HK-2 (cell line): Measurements from ENCODE around the gene SRSF2.
"Not testable (repeated sequence)": the region's sequence is repeated elsewhere in the genome, so short reads cannot be mapped to it uniquely, and the experiment has no call there.

Experiments used
- DNase-seq: peaks from one replicate; pipeline ENCODE4 v3.0.0-alpha.2; 2018; ENCODE audit not compliant: unreplicated experiment

The SRSF2 gene

DNA sequence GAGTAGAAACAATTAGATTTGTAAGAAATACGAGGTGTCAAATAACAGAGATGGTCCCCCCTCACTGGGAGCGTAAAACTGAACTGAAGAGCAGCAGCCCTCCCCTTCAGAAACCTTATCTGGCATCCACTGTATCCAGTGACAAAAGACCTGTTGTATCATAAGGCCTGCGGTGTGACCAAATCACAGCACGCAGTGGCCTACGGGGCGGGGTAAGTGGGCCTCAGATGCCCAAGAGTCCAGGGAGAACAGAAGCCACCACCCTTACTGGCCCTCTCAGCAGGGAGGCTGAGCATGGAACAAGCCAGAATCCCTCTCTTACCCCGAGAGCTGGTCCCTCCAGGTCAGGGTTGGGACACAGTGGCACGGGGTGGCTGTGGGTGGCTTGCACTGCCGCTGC is 16.2 kb downstream of the SRSF2 start:
- no peak for DNase-seq

GRCh38 chr17:76720211-76720610 is 16.9 kb downstream of the SRSF2 start:
- DNase-seq: no peak

DNA sequence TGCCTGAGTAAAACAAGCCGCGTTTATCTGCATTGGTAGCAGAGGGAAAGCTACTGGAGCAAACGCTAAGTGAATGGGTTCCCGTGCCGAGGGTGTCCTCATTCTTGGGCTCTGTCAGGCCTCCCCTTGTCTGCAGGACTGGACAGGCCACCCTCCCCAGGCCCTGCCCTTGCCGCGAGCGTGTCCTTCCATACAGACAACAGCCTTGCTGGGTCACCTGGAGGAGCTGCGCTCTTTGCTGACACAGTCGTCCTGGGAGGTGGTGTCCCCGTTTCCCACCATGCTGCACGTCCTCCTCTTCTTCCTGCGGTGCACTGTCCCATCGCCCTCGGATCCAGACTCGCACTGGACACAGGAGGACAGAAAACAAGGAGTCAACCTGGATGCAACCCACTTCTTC is 18.6 kb downstream of the SRSF2 start:
- DNase-seq: no peak

DNA sequence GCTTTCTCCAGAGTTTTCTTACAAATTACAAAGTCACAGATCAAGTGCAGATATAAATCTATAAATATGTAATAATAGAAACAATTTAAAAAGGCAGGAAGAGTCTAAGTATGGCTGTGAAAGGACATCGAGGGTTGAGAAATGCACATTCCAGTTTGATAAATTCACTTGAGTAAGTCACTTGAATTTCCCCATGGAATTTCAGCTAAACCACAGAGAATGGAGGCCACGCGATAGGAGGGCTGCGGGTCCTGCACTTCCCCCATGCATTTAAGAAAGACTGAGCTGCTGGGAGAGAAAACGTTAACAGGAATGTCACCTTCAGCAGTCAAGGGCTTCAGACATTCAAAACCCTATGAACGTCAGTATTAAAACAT is 20.3 kb downstream of the SRSF2 start:
- DNase-seq: peak; percentile 69

- peak; percentile 85 for DNase-seq
Observed at GRCh38 chr17:76716146-76716838, 20.8 kb downstream of the SRSF2 start.

- no peak for DNase-seq
Observed at GRCh38 chr17:76715496-76715830, 21.7 kb downstream of the SRSF2 start.

DNA sequence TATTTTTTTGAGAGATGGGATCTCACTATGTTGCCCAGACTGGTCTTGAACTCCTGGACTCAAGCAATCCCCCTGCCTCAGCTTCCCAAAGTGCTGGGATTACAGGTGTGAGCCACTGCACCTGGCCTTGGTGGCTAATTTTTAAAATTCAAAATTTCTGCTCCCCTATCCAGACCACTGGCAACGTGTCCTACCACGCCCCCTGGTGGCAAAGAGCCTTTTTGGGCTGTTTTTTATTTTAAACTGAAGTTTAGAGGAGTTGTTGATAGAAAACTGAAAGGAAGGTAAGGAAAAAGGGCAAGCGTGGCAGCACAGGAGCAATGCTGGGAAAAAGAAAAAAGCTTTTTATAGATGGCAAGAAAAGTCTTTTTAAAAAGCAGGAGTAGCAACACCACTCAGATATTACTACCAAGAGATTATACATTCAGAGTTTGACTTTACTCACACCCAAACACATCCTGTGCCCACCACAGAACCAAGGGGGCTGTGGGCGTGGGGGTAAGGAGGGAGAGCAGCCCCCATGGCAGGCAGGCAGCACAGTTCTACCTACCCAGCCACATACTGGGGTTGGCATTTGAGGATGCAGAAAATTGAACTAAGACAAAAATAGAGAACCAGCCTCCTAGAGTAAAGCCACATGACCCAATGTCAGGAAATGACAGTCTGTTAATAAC is 22.2 kb downstream of the SRSF2 start:
- DNase-seq: peak; percentile 70

DNA sequence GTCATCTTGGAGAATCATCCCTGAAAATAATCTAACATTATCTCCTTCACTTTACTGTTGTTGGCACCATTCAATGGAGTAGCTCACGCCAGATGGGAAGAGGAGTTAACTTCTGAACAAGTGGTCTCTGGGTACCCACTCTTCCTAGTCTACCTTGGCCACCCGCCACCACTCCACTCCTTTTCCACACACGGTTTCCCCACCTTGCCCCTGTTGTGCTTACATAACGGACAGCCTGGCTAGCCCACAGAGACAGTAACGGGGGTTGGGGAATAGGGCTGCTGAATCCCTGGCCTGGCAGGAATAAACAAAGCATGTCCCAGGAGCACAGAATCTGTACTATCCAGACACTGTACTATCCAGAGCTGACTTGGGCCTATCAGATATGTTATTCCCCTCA is 22.8 kb downstream of the SRSF2 start:
- DNase-seq: no peak

- no peak for DNase-seq
Observed at GRCh38 chr17:76713765-76714164, 23.4 kb downstream of the SRSF2 start.

GRCh38 chr17:76712321-76712720 is 24.8 kb downstream of the SRSF2 start:
- DNase-seq: not testable (repeated sequence)

DNA sequence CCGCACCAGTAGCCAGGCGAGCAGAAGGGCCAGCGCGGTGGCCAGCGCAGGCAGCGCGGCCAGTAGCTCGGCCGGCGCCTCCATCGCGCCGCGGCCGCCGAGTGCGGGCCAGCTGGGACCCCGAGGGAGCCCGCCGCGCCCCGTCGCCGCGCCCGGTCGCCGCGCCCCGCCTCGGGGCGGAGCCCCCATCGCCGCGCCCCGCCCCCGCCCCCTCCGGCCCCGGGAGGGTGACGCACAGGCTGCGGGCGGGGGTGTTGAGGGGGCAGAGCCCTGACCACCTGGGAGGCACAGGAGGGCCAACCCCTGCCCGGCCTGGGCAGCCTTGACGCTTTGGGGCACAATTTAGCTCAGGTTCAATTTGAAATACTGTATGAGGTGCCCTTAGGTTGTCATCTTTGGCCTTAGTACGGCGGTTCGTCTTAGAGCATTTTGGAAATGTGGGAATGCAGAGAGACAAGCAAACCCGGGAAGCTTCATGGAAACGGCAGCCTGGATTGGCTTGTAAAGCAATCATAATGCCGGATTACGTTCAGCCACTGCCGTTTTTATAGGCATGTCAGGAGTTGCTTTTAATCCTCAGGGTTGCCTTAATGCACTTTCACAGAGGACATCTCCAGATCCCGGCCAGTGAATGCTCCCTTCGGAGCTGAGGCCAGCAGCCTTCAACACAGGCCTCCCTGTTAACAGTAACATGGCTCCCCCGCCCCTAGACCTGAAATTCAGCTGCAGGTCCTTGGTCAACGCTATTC is 26.1 kb downstream of the SRSF2 start, which contains the start of gene MXRA7:
TSS of gene MXRA7 (minus strand) at position 103 of the 749 bp plus-strand sequence. CDS start at position 84, 19 bp downstream.
- DNase-seq: peak; percentile 78

DNA sequence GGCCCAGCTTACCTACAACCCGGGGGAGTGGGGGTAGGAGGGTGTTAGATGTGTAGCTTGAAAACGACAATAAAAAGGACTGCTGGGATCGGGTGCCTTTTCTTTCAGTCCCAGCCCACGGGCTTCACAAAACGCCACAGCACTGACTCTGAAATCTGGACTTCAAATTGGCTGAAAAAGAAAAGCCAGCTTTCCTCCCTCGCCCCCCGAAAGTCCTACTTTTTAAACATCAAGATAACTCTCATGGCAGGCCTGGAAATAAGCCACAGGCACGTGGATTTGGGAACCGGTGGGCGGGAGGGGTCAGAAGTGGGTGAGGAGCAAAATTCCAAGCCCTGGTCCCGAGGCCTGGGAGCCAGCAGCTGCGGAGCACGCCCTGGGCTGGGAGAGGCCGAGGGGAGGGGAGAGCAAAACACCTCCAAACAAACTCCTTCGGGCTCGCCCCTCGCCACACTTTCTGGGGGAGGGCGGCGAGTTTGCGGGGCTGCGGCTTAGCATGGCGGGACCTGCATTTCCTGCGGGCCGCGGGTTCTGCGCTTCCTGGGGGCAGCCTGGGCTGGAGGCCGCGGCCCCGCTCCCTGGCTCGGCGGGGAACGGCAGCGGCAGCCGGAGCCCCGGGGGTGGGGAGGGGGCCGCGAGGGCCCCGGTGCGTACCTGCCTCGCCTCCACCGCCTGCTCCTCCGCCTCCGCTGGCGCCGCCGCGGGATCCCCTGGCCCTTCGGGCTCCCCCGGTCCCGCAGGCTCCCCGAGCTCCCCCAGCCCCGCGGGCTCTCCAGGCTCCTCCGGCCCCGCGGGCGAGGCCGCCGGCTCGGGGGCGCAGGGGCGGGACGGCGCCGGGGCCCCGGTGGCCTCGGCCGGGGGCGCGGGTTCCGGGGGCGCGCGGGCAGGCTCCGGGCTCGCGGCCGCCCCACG is 26.9 kb downstream of the SRSF2 start:
- not testable (repeated sequence) for DNase-seq

DNA sequence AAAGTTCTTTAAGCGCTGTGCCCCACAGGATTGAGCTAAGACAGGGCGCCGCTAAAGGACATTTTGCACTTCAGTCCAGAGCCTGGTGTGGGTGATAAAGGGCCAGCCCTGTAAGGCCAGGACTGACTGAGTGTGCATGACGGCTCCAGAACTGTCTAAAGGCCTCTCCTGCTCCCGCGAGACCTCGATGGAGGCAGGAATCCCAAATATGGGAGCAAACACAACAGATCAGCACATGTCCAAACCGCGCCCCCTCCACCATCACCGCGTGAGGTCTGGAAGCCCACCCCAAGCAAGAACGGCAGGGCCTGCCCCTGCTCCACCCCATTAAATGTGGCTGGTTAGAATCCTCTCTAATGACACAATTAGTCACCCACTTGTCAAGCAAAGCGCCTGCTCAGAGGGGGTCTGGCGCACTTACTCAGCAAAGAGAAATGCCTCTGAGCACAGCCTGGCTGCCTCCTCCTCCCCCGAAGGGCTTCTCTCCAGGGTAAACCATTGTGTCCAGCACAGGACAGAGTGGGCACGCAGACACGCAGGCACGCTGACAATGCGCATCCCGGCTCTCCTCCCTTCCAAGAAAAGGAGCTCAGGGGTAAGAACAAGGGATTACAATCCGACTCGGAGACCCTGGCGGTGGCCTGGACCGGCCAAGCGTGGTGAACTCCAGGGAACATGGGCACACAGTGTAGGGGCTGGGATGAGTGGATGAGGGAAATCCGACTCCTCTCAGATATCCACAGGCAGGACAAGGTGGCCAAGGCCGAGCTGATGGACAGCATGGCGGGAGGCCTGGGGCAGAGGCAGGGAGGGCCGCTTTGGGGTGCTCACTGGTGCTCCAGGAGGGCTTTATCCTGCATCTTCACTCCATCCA is 27.8 kb downstream of the SRSF2 start:
- peak; percentile 90 for DNase-seq

GRCh38 chr17:76707985-76708807 is 28.9 kb downstream of the SRSF2 start:
- DNase-seq: no peak

GRCh38 chr17:76706817-76707216 is 30.3 kb downstream of the SRSF2 start:
- no peak for DNase-seq

- DNase-seq: no peak
Observed at GRCh38 chr17:76704805-76705204, 32.3 kb downstream of the SRSF2 start.

- DNase-seq: no peak
Observed at GRCh38 chr17:76702941-76703637, 34.0 kb downstream of the SRSF2 start.

DNA sequence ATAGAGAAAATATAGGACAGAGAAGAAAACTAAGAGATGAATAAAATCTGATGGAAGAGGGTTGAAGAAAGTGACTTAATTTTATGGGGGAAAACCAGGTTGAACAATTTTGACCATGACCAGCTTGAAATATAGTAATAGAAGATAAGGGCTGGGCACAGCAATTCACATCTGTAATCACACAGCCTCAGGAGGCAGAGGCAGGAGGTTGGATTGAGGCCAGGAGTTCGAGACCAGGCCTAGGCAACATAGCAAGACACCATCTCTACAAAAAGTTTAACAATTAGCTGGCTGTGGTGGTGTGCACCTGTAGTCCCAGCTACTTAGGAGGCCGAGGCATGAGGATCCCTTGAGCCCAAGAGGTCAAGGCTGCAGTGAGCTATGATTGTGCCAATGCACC is 35.1 kb downstream of the SRSF2 start:
- DNase-seq: no peak

DNA sequence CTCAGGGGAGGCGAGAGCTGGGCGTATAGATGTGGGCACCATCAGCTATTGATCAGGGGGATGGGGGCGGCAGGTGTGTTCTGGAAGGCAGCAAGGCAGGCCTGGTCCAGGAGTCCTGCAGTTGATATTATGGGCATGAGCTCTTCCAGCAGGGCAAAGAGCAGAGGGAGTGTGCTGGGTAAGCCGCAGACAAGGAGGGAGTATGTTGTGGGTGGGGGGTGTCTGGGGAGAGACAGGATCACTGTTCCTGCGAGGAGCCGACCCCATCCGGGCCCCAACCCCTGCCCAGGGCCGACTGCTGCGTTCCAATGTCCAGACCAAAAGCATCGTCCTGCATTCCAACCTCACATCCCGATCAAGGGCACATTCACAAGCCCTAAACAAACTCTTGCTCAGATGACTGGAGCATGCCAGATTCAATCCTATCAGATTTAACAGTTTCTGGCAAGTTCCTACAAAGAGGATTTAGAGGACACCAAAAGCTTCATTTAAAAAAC is 35.6 kb downstream of the SRSF2 start:
- DNase-seq: no peak
